ENCODE results near the gene SLC16A4. TPM values are rescaled to one million over a fixed set of nuclear protein-coding genes. Genes with fewer than 3 reads are reported as not detected.

Gene SLC16A4
- total RNA-seq, 1 donor from 2014 or later = 2.3 TPM

DNA sequence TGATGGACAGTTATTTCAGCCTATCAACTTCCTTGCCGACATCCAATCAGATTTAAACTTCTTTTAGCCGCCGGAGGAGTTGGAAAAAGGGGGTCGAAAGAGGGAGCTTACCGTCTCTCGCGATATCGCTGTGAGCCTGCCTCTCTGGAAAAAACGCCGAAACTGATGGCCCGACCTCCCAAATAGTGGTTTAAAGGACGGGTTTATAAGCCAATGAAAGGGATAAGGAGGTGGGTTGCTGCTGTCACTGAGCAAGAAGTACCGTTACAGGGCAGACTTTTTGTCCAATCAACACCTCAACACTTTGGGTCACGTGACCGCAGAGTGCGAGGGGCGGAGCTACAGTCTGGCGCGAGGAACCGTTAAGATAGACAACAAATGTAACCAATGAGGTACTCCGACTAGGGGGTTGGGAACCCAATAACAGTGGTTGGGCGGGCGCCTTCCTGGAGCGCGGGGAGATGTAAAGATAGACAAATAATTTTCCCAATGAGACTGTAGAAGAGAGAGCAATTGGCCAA is 51.9 kb downstream of the SLC16A4 start, which contains the start of gene RBM15:
RBM15 (plus strand) TSS at position 492 of the 521 bp plus-strand sequence; CDS start at position 521, 29 bp downstream.
- peak; percentile 98 for DNase-seq (ENCODE audit: low spot score)
- intact Hi-C loops (cut with DNase I) = loop anchor here (1.0 to 2.0 kb wide), 2 partner anchors 68 to 129 kb away; partner anchors contain the start of genes KCNC4 and LAMTOR5

DNA sequence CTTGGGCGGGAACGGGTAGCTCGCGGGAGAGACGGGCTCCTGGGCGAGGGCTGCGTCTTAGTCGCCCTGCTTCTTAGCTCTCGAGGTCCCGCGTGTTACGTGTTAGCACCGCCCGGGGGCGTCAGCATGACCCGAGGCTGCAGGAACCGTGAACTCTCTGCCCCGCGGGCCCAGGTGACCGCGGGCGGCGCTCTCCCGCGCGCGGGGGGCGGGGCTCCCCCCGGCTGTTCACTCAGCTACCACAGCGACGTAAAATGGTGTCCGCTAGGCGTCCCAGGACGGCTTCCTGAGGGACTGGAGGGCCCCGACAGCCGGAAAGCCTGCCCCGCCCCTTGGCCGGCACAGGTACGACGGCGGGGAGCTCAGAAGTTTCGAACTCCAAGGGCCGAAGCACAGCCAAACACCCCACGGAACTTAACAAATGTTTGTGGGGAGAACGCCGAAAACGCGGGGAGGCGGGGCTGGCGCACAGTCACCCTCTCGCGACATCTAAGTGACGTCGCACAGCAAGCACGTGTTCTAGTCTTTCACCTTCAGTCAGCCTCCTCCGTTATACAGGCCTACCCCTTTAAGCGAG is 52.4 kb downstream of the SLC16A4 start:
- peak; percentile 98 for DNase-seq (ENCODE audit: low spot score)
- intact Hi-C loops (cut with DNase I) = loop anchor here (1.0 to 2.0 kb wide), 2 partner anchors 68 to 128 kb away; partner anchors contain the start of genes KCNC4 and LAMTOR5

GRCh38 chr1:110337704-110338308 is 53.0 kb downstream of the SLC16A4 start:
- DNase-seq (ENCODE audit: low spot score) = peak; percentile 80
- intact Hi-C loops (cut with DNase I) = loop anchor here (1.0 to 2.0 kb wide), 2 partner anchors 69 to 128 kb away; partner anchors contain the start of genes KCNC4 and LAMTOR5

DNA sequence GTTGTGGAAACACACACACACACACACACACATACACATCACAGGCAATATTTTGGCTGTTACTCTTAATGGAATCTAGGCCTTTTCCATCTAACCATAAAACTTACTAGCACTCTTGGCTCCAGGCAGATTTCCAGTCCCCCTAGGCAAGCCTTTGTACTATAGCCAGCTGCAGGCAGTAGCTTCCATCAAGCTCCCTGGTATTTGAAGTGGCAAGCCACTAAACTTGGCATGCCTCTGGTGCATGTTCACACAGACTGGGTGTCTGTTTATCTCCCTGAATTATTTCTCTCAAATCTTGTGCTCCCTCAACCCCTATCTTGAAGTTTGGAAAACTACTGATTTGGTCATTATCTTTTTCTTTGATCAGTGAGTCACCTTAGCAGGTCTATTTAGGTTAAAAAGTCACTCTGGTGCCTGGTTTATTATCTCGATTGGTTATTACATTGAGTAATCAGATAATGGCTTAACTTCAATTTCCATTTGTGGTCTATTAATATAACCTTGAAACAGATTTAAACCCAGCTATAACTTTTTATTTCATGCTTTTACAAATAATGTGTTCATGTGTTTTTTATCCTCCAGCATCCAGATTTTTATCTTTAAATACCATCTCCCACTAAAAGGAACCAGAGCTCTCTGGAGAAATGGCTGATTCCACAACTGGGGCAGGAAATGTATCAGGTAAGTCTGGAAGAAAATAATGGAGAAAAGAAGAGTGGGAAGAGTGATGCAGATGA is 54.4 kb downstream of the SLC16A4 start:
- no peak for DNase-seq (ENCODE audit: low spot score)

DNA sequence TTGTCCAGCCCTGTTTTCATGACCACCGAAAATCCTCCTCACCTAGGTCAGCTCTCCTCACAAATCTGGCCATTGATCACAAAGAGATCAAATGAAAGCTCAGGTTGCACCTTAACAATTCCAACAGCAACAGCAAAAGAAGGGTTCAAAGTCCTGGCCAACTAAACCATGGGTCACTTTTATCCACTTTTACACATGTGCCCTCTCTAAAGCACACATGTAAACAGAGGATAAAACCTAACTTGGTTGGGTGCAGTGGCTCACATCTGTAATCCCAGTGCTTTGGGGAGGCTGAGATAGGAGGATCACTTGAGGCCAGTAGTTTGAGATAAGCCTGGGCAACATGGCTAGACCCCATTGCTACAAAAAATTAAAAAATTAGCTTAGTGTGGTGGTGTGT is 55.6 kb downstream of the SLC16A4 start:
- intact Hi-C loops (cut with DNase I) = no loop called here
- DNase-seq (ENCODE audit: low spot score) = no peak

More for the DNA sequence above, 54.4 kb downstream of the SLC16A4 start:
- intact Hi-C loops (cut with DNase I) = no loop called here

GRCh38 chr1:110328700-110329099 is 62.1 kb downstream of the SLC16A4 start:
- no peak for DNase-seq (ENCODE audit: low spot score)
- intact Hi-C loops (cut with DNase I) = no loop called here

DNA sequence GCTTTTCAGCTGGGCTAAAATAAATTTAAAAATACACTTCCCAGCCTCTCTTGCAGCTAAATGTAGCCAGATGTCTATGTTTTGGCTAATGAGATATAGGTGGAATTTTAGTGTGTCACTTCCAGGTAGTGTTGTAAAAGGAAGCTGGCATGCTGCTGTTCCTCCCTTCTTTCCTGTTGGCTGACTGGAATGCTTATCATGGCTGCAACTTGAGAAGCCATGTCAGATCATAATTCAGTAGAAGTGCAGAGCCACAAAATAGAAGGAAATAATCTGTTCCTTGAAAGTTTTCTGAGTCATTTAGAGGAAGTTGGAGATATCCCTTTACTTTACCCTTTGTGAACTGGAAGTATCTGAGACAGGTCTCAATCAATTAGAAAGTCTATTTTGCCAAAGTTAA is 62.6 kb downstream of the SLC16A4 start:
- DNase-seq (ENCODE audit: low spot score) = no peak
- intact Hi-C loops (cut with DNase I) = no loop called here

- intact Hi-C loops (cut with DNase I) = no loop called here
These were observed 64.0 kb downstream of the SLC16A4 start for GRCh38 chr1:110326826-110327225.

GRCh38 chr1:110324667-110325066 is 66.2 kb downstream of the SLC16A4 start:
- intact Hi-C loops (cut with DNase I) = no loop called here
- DNase-seq (ENCODE audit: low spot score) = no peak

More at GRCh38 chr1:110326826-110327225, 64.0 kb downstream of the SLC16A4 start:
- DNase-seq (ENCODE audit: low spot score) = no peak

GRCh38 chr1:110321846-110322245 is 69.0 kb downstream of the SLC16A4 start:
- DNase-seq (ENCODE audit: low spot score) = no peak
- intact Hi-C loops (cut with DNase I) = no loop called here

DNA sequence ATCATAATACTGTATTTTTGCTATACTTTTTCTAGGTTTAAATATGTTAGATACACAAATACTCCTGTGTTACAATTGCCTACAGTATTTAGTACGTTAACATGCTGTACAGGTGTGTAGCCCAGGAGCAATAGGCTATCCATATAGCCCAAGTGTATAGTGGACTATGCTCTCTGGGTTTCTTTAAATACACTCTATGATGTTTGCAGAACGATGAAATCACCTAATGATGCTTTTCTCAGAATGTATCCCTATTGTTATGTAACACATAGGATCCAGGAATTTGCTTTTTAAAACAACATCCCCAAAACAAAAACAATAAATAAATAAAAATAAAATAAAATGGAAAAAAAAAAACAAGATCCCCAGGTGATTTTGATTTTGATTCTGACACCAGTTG is 69.8 kb downstream of the SLC16A4 start:
- intact Hi-C loops (cut with DNase I) = no loop called here
- DNase-seq (ENCODE audit: low spot score) = no peak

GRCh38 chr1:110320168-110320518 is 70.7 kb downstream of the SLC16A4 start:
- no peak for DNase-seq (ENCODE audit: low spot score)
- intact Hi-C loops (cut with DNase I) = no loop called here

DNA sequence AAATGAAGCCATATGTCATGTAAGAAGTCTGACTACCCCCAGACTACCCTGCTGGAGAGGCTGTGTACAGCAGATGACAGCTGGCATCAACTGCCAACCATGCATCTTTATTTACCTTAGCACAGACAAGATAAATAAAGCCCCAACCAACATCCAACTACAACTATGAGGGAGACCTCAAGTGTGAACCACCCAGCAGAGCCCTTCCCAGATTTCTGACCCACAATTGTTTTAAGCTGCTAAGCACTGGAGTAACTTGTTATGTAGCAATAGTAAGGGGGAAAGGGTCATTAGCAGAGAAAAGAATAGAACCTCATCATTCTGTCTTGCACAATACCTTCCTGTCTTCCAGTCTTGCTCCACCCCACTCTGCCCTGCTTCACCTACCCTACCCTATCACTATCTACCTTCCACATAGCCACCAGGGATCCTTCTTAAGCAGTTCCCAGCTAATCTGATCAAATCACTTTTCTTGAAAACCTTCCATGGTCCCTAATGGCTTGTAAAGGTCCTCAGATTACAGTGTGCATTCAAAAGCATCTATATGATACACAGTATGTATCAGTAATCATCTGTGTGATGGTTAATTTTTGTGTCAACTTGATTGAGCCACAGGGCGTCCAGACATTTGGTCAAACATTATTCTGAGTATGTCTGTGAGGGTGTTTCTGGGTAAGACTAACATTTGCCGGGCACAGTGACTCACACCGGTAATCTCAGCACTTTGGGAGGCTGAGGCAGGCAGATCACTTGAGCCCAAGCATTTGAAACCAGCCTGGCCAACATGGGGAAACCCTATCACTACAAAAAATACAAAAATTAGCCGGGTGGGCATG is 71.3 kb downstream of the SLC16A4 start:
- intact Hi-C loops (cut with DNase I) = no loop called here
- no peak for DNase-seq (ENCODE audit: low spot score)

DNA sequence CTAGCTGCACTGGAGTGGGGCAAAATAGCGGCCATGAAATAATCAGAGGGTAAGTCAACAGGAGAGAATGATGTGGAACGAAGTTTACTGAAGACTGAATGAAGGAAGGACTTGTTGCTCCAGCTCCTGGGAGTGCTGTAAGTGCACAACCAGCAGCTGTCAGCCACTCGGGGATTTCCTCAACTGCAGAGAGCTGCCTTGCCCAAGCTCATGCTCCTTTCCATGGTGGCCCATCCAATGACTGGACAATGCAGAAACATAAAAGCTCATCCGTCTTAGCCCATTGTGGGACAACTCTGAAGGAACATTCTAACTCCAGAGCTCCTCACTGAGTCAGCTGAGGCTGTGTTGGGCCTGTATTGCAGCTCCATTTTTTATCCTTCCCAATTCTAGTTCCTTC is 72.8 kb downstream of the SLC16A4 start:
- DNase-seq (ENCODE audit: low spot score) = no peak
- intact Hi-C loops (cut with DNase I) = no loop called here

DNA sequence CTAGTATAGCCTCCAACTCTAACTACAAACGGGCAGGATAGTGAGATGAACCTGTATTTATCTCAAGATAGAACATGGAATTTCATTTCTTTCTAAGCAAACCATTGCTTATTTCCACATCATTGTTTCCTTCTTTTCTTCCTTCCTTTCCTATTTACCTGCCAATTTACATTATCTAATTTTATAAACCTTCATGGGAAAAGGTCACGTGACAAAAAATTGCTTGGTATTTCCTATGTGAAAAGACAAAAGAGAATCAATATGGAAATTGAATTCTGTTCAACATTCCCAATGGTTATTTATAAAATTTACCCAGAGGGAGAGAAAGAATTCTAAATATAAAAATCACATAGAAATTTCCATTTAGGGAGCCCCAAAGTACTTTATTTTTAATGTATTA is 74.1 kb downstream of the SLC16A4 start:
- intact Hi-C loops (cut with DNase I) = no loop called here
- no peak for DNase-seq (ENCODE audit: low spot score)

Other genes with a start within 250 kb of the SLC16A4 start
- gene SLC6A17, start 240.5 kb downstream of the SLC16A4 start, total RNA-seq = 0.40 TPM
- gene KCNC4, start 180.7 kb downstream of the SLC16A4 start, total RNA-seq = 16.6 TPM
- gene RBM15, start 51.6 kb downstream of the SLC16A4 start, total RNA-seq = 22.7 TPM
- gene LAMTOR5, start 16.7 kb upstream of the SLC16A4 start, total RNA-seq = 195 TPM
- 0.46 TPM for gene PROK1, start 60.1 kb upstream of the SLC16A4 start, total RNA-seq
- not detected for gene KCNA10, start 128.1 kb upstream of the SLC16A4 start, total RNA-seq
- gene KCNA2, start 215.3 kb upstream of the SLC16A4 start, total RNA-seq = 0.51 TPM

Data from cardiac septum (tissue), 1 donor.